Anterior cingulate cortex (tissue), 58 donors: Measurements from ENCODE around the gene PIGN.
A peak's percentile ranks its signal among the peaks of the same experiment; 100 is the strongest.
"Not testable (repeated sequence)": the region's sequence is repeated elsewhere in the genome, so short reads cannot be mapped to it uniquely, and the experiment has no call there.

ENCODE experiments used
- DNase-seq, 58 donors: peaks; one replicate each; lab custom pipeline; 2025; lab: John Stamatoyannopoulos, UW

The PIGN gene

GRCh38 chr18:62183578-62184195 is 3.2 kb downstream of the PIGN start:
- peak in 8 of 58 donors; percentile 0 to 40 (median 3) for DNase-seq

GRCh38 chr18:62182220-62182619 is 4.6 kb downstream of the PIGN start:
- DNase-seq = no peak

- no peak for DNase-seq
These were observed 7.6 kb downstream of the PIGN start for GRCh38 chr18:62179213-62179612.

GRCh38 chr18:62177271-62177670 is 9.6 kb downstream of the PIGN start:
- no peak for DNase-seq

- no peak for DNase-seq
These were observed 11.3 kb downstream of the PIGN start for GRCh38 chr18:62175521-62175920.

- DNase-seq = no peak
These were observed 14.6 kb downstream of the PIGN start for GRCh38 chr18:62172298-62172697.

- DNase-seq = no peak
These were observed 16.0 kb downstream of the PIGN start for GRCh38 chr18:62170857-62171256.

GRCh38 chr18:62166524-62166923 is 20.3 kb downstream of the PIGN start:
- not testable (repeated sequence) for DNase-seq

- DNase-seq = no peak
These were observed 21.3 kb downstream of the PIGN start for GRCh38 chr18:62165583-62165982.

GRCh38 chr18:62164855-62165487 is 21.9 kb downstream of the PIGN start:
- DNase-seq = no peak

- DNase-seq = no peak
These were observed 22.5 kb downstream of the PIGN start for GRCh38 chr18:62164310-62164709.

- no peak for DNase-seq
These were observed 29.0 kb downstream of the PIGN start for GRCh38 chr18:62157843-62158242.

GRCh38 chr18:62152844-62153243 is 34.0 kb downstream of the PIGN start:
- no peak for DNase-seq

- DNase-seq = no peak
These were observed 35.6 kb downstream of the PIGN start for GRCh38 chr18:62151068-62151771.

GRCh38 chr18:62144338-62144737 is 42.5 kb downstream of the PIGN start:
- no peak for DNase-seq

GRCh38 chr18:62140259-62140658 is 46.6 kb downstream of the PIGN start:
- DNase-seq = no peak

GRCh38 chr18:62138461-62139235 is 48.2 kb downstream of the PIGN start:
- DNase-seq = no peak

- DNase-seq = peak in 36 of 58 donors; percentile 0 to 54 (median 9)
These were observed 55.5 kb downstream of the PIGN start for GRCh38 chr18:62131301-62131909.

GRCh38 chr18:62128157-62128556 is 58.7 kb downstream of the PIGN start:
- DNase-seq = no peak

- DNase-seq = no peak
These were observed 60.1 kb downstream of the PIGN start for GRCh38 chr18:62126737-62127136.

- DNase-seq = no peak
These were observed 61.2 kb downstream of the PIGN start for GRCh38 chr18:62125702-62126101.
